Bronchial epithelial cell (primary cell): ENCODE results near the gene LRRC17. TPM values are rescaled to one million over a fixed set of nuclear protein-coding genes. Genes with fewer than 3 reads are reported as not detected.

ENCODE experiments used
- DNase-seq: peaks from one replicate; pipeline ENCODE4 v3.0.0-alpha.2; 2010; ENCODE audit warnings: low read depth
- FAIRE-seq: peaks from 2 replicates; lab custom pipeline; 2011; peaks lifted over from hg19 to GRCh38; lab: Jason Lieb, UNC
- H3K27me3 ChIP-seq: 2 replicates; pipeline ENCODE4 v1.5.1; 2011; ENCODE audit warnings: low read length; ENCODE audit not compliant: control insufficient read depth, insufficient read depth
- H3K36me3 ChIP-seq: 2 replicates; pipeline ENCODE4 v1.5.1; 2011; ENCODE audit warnings: low read length; ENCODE audit not compliant: control insufficient read depth, insufficient read depth
- H3K4me3 ChIP-seq: 2 replicates; pipeline ENCODE4 v1.5.1; 2011; ENCODE audit warnings: mild to moderate bottlenecking, low read depth, low read length, control low read depth
- CTCF ChIP-seq: IDR thresholded peaks from 2 replicates; pipeline ENCODE4 v1.5.1; 2011; ENCODE audit warnings: mild to moderate bottlenecking, moderate library complexity, low read length, control low read depth, inconsistent platforms; ENCODE audit not compliant: insufficient read depth, severe bottlenecking
- total RNA-seq: library from RNA; depleted of rRNA; stranded (reverse); fragments of >200 nt; gene quantifications from 2 replicates; pipeline ENCODE4 v1.2.1, GENCODE V29; 2014

The LRRC17 gene
- total RNA-seq, 1 donor from 2014 or later = 0.26 TPM

- H3K27me3 ChIP-seq = no peaks in the 10 kb centered on the region
- FAIRE-seq (no peak), DNase-seq (no peak)
- no peaks in the 10 kb centered on the region for H3K36me3 ChIP-seq
- no peak for TF ChIP-seq CTCF
- H3K4me3 ChIP-seq = no peak overlapping the region
These were observed 79.7 kb downstream of the LRRC17 start for GRCh38 chr7:102992509-102992937.

GRCh38 chr7:102992938-102993717 is 80.3 kb downstream of the LRRC17 start:
- H3K27me3 ChIP-seq = no peaks in the 10 kb centered on the region
- H3K4me3 ChIP-seq = no peak overlapping the region
- no peaks in the 10 kb centered on the region for H3K36me3 ChIP-seq
- DNase-seq (peak; percentile 62), FAIRE-seq (no peak)
- no peak for TF ChIP-seq CTCF

- no peak overlapping the region for H3K4me3 ChIP-seq
- H3K36me3 ChIP-seq = no peaks in the 10 kb centered on the region
- no peak for TF ChIP-seq CTCF
- no peaks in the 10 kb centered on the region for H3K27me3 ChIP-seq
- DNase-seq (no peak), FAIRE-seq (no peak)
These were observed 80.9 kb downstream of the LRRC17 start for GRCh38 chr7:102993718-102994029.

- Histone ChIP-seq H3K27me3 (no peaks in the 10 kb centered on the region), H3K4me3 (no peak overlapping the region), H3K36me3 (no peaks in the 10 kb centered on the region)
- DNase-seq (no peak), FAIRE-seq (no peak)
- no peak for TF ChIP-seq CTCF
These were observed 81.8 kb downstream of the LRRC17 start for GRCh38 chr7:102994567-102994966.

Other genes starting within 250 kb of the LRRC17 start
- 2.3 and 3.4 TPM in 2 replicates for gene POLR2J2, start 241.3 kb upstream of the LRRC17 start, total RNA-seq
- 9.2 and 11.4 TPM in 2 replicates for gene FAM185A, start 164.0 kb upstream of the LRRC17 start, total RNA-seq
- 0.13 and 0.26 TPM in 2 replicates for gene FBXL13, start 161.8 kb downstream of the LRRC17 start, total RNA-seq
- 40.1 and 46.6 TPM in 2 replicates for gene ARMC10, start 162.1 kb downstream of the LRRC17 start, total RNA-seq
- gene NAPEPLD, start 236.1 kb downstream of the LRRC17 start, total RNA-seq = 1.4 and 2.6 TPM in 2 replicates